ENCODE data around the gene PTPN7. TPM values are rescaled to one million over a fixed set of nuclear protein-coding genes. Genes with fewer than 3 reads are reported as not detected.

Gene PTPN7
- total RNA-seq, 1 donor from 2014 or later, result 0.75 TPM

GRCh38 chr1:202124142-202124541 is 36.3 kb downstream of the PTPN7 start:
- Histone ChIP-seq H3K4me1 (ENCODE audit: insufficient read depth, low read length) (no peaks in the 10 kb centered on the region), H3K9me3 (ENCODE audit: insufficient read depth, low read depth, low read length) (no peaks in the 10 kb centered on the region), H3K27ac (ENCODE audit: low read depth, low read length) (no peak overlapping the region), H3K9ac (ENCODE audit: low read length) (no peak overlapping the region), H3K79me2 (ENCODE audit: insufficient read depth, low read length) (no peaks in the 10 kb centered on the region), H3K27me3 (ENCODE audit: insufficient read depth, low read length) (peaks cover 7% of the 10 kb centered on the region), H2AFZ (ENCODE audit: low read depth, low read length) (no peak overlapping the region), H4K20me1 (ENCODE audit: insufficient read depth, low read length) (no peaks in the 10 kb centered on the region), H3K36me3 (ENCODE audit: insufficient read depth, low read length) (no peaks in the 10 kb centered on the region), H3K4me2 (ENCODE audit: low read length) (no peak overlapping the region), H3K4me3 (ENCODE audit: insufficient read depth, low read depth, low read length) (no peak overlapping the region)
- TF ChIP-seq CTCF (IDR thresholded peaks at IDR 0.05; ENCODE audit: insufficient read depth, low read depth, low read length) (no peak), EZH2 (IDR thresholded peaks at IDR 0.05; ENCODE audit: insufficient read depth, low read length) (no peak)
- FAIRE-seq, result no peak
- Mint-ChIP-seq H3K36me3 (ENCODE audit: low read depth, unreplicated experiment) (no peaks in the 10 kb centered on the region), H3K4me3 (ENCODE audit: unreplicated experiment) (no peak overlapping the region), H3K27ac (ENCODE audit: unreplicated experiment) (no peak overlapping the region), H3K9me3 (ENCODE audit: unreplicated experiment) (peaks cover 2% of the 10 kb centered on the region), H3K27me3 (ENCODE audit: low read depth, unreplicated experiment) (peaks cover 30% of the 10 kb centered on the region), H3K4me1 (ENCODE audit: low read depth, unreplicated experiment) (peaks cover 6% of the 10 kb centered on the region)
- DNase-seq (ENCODE audit: low read depth), result no peak

DNA sequence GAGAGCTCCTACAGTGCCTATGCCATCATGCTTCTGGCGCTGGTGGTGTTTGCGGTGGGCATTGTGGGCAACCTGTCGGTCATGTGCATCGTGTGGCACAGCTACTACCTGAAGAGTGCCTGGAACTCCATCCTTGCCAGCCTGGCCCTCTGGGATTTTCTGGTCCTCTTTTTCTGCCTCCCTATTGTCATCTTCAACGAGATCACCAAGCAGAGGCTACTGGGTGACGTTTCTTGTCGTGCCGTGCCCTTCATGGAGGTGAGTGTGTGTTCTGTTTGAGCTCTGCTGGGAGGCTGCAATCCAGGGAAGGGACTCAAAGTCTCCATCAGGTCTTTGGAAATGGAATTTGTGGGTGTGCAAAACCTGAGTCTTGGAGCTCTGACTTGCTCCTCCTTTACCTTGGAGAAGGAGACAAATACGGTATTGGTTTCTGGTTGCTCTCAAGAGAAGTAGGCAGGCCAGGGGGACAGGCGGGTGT is 37.0 kb downstream of the PTPN7 start:
- H3K4me3 Mint-ChIP-seq (ENCODE audit: unreplicated experiment), result no peak overlapping the region
- no peaks in the 10 kb centered on the region for H3K9me3 ChIP-seq (ENCODE audit: insufficient read depth, low read depth, low read length)
- H3K4me2 ChIP-seq (ENCODE audit: low read length), result no peak overlapping the region
- H3K27ac ChIP-seq (ENCODE audit: low read depth, low read length), result no peak overlapping the region
- no peak overlapping the region for H3K27ac Mint-ChIP-seq (ENCODE audit: unreplicated experiment)
- H3K27me3 ChIP-seq (ENCODE audit: insufficient read depth, low read length), result peaks cover 7% of the 10 kb centered on the region
- H3K9ac ChIP-seq (ENCODE audit: low read length), result no peak overlapping the region
- H3K36me3 ChIP-seq (ENCODE audit: insufficient read depth, low read length), result no peaks in the 10 kb centered on the region
- H3K4me1 Mint-ChIP-seq (ENCODE audit: low read depth, unreplicated experiment), result peaks cover 6% of the 10 kb centered on the region
- TF ChIP-seq EZH2 (IDR thresholded peaks at IDR 0.05; ENCODE audit: insufficient read depth, low read length) (no peak), CTCF (IDR thresholded peaks at IDR 0.05; ENCODE audit: insufficient read depth, low read depth, low read length) (no peak)
- H4K20me1 ChIP-seq (ENCODE audit: insufficient read depth, low read length), result no peaks in the 10 kb centered on the region
- no peaks in the 10 kb centered on the region for H3K4me1 ChIP-seq (ENCODE audit: insufficient read depth, low read length)
- H3K27me3 Mint-ChIP-seq (ENCODE audit: low read depth, unreplicated experiment), result peaks cover 30% of the 10 kb centered on the region
- no peaks in the 10 kb centered on the region for H3K79me2 ChIP-seq (ENCODE audit: insufficient read depth, low read length)
- H3K36me3 Mint-ChIP-seq (ENCODE audit: low read depth, unreplicated experiment), result no peaks in the 10 kb centered on the region
- no peak overlapping the region for H3K4me3 ChIP-seq (ENCODE audit: insufficient read depth, low read depth, low read length)
- no peak overlapping the region for H2AFZ ChIP-seq (ENCODE audit: low read depth, low read length)
- peaks cover 2% of the 10 kb centered on the region for H3K9me3 Mint-ChIP-seq (ENCODE audit: unreplicated experiment)
- DNase-seq (ENCODE audit: low read depth) (no peak), FAIRE-seq (no peak)

DNA sequence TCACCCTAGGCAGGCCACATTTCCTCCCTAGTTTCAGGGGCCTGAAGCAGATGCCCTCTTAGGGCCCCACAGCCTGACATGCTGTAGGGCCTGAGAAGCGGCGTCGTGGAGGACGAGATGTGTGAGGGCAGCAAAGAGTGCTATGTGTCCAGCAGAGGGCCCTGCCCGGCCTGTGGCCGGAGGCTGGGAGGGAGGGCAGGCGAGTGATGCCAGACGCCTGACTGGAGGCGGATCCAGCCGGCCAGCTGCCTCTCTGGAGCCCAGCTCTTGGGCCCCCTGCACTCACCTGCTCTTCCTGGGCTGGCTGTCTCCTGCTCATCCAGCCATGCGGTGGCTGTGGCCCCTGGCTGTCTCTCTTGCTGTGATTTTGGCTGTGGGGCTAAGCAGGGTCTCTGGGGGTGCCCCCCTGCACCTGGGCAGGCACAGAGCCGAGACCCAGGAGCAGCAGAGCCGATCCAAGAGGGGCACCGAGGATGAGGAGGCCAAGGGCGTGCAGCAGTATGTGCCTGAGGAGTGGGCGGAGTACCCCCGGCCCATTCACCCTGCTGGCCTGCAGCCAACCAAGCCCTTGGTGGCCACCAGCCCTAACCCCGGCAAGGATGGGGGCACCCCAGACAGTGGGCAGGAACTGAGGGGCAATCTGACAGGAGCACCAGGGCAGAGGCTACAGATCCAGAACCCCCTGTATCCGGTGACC is 37.6 kb downstream of the PTPN7 start, which contains the start of gene GPR37L1:
Gene GPR37L1, plus strand, starts transcription at position 279 of the 697 bp plus-strand sequence. Its CDS starts 47 bp downstream, at position 326.
- DNase-seq (ENCODE audit: low read depth), result no peak
- Mint-ChIP-seq H3K4me1 (ENCODE audit: low read depth, unreplicated experiment) (peaks cover 6% of the 10 kb centered on the region), H3K27ac (ENCODE audit: unreplicated experiment) (no peak within 1 kb of the TSS), H3K36me3 (ENCODE audit: low read depth, unreplicated experiment) (no peaks in the 10 kb centered on the region), H3K27me3 (ENCODE audit: low read depth, unreplicated experiment) (peaks cover 30% of the 10 kb centered on the region), H3K4me3 (ENCODE audit: unreplicated experiment) (no peak within 1 kb of the TSS), H3K9me3 (ENCODE audit: unreplicated experiment) (peaks cover 2% of the 10 kb centered on the region)
- Histone ChIP-seq H3K27ac (ENCODE audit: low read depth, low read length) (no peak within 1 kb of the TSS), H3K27me3 (ENCODE audit: insufficient read depth, low read length) (peaks cover 7% of the 10 kb centered on the region), H3K36me3 (ENCODE audit: insufficient read depth, low read length) (no peaks in the 10 kb centered on the region), H3K9ac (ENCODE audit: low read length) (no peak within 1 kb of the TSS), H3K9me3 (ENCODE audit: insufficient read depth, low read depth, low read length) (no peaks in the 10 kb centered on the region), H3K4me1 (ENCODE audit: insufficient read depth, low read length) (no peaks in the 10 kb centered on the region), H2AFZ (ENCODE audit: low read depth, low read length) (no peak within 1 kb of the TSS), H3K79me2 (ENCODE audit: insufficient read depth, low read length) (no peaks in the 10 kb centered on the region), H3K4me2 (ENCODE audit: low read length) (no peak within 1 kb of the TSS), H3K4me3 (ENCODE audit: insufficient read depth, low read depth, low read length) (no peak within 1 kb of the TSS), H4K20me1 (ENCODE audit: insufficient read depth, low read length) (no peaks in the 10 kb centered on the region)
- FAIRE-seq, result no peak
- TF ChIP-seq CTCF (IDR thresholded peaks at IDR 0.05; ENCODE audit: insufficient read depth, low read depth, low read length), result peak; percentile 6
- TF ChIP-seq EZH2 (IDR thresholded peaks at IDR 0.05; ENCODE audit: insufficient read depth, low read length), result no peak
